Upper lobe of right lung (tissue), 1 donor: ENCODE measurements around the gene OGT. TPM values are rescaled to one million over a fixed set of nuclear protein-coding genes. Genes with fewer than 3 reads are reported as not detected.

Source experiments
- ATAC-seq: fragments of 200-7000 bp; cut with Tn5 transposase; one replicate; pipeline ENCODE4 v1.9.1; 2020; ENCODE audit warnings: mild to moderate bottlenecking, moderate library complexity
- DNase-seq: peaks from one replicate; pipeline ENCODE4 v3.0.0-alpha.2; 2020
- H3K27ac ChIP-seq: fragments of 200-600 bp; one replicate; pipeline ENCODE4 v1.8.0; 2022
- H3K27me3 ChIP-seq: fragments of 200-600 bp; one replicate; pipeline ENCODE4 v1.8.0; 2022; ENCODE audit warnings: mild to moderate bottlenecking
- H3K36me3 ChIP-seq: fragments of 200-600 bp; one replicate; pipeline ENCODE4 v1.8.0; 2022
- H3K4me1 ChIP-seq: fragments of 200-600 bp; one replicate; pipeline ENCODE4 v1.8.0; 2022
- H3K4me3 ChIP-seq: fragments of 200-600 bp; one replicate; pipeline ENCODE4 v1.8.0; 2022; ENCODE audit warnings: mild to moderate bottlenecking
- H3K9me3 ChIP-seq: fragments of 200-600 bp; one replicate; pipeline ENCODE4 v1.8.0; 2022
- intact Hi-C: fragments of 100-400 bp; cut with DNase I; formaldehyde crosslinking; loops from one replicate; pipeline ENCODE4 v1.11.0; 2022
- total RNA-seq: library from RNA; stranded (reverse); fragmentation: NEBNext Ultra II Directional; extraction: Animal tissue kit (Norgen Biotek cat#: 25700); gene quantifications from one replicate; pipeline ENCODE4 v1.2.1, GENCODE V29; 2021
- TF ChIP-seq, protein P1 (sequence below): fragments of 200-600 bp; IDR thresholded peaks from one replicate; pipeline ENCODE4 v1.8.0; 2022; ENCODE audit warnings: antibody characterized with exemption
- donor health status: DM: no; HTN: yes; CAD: no; lungs with severe emphysema.

The OGT gene
- total RNA-seq, 1 donor from 2014 or later, result 129 TPM

DNA sequence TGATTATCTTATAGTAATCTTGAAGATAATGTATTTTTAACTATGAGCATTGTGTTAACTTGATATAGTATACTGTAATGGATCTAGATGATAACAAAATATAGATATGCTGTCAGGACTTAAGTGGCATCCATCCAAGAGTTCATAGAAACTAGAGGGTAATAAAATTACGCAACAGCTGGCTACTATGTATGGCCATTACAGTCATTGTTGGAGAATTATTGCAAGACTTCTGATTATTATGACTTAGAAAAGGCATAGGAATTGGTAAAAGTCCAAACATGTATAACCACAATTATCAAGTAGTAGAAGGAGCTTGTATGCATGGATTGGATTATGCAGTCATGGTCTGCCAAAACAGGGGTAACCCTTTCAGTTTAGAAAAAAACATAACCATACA, 9.5 kb downstream of the OGT start:
- intact Hi-C loops, result no loop called here
- H3K4me1 ChIP-seq, result peaks cover 28% of the 10 kb centered on the region

DNA sequence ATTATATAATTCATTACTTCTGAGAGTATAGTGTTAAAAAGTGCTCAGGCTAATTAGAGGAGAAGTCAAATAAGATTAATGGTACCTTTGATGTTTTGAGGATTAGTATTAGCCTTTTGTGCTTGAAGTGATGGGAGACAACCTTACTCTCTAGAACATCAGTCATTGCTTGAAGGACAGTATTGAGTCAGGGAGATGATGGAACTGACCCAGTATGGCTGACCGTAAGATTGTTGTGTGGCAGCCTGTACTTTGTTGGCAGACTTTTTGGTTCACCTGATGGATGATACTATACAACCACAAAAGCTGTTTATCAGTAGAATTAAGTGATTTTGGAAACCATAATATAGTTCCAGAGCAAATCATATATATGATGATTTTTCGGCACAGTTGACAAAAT, 9.9 kb downstream of the OGT start:
- no peak for DNase-seq
- H3K4me1 ChIP-seq, result peaks cover 27% of the 10 kb centered on the region
- no peaks in the 10 kb centered on the region for H3K27me3 ChIP-seq
- TF ChIP-seq, protein P1, sequence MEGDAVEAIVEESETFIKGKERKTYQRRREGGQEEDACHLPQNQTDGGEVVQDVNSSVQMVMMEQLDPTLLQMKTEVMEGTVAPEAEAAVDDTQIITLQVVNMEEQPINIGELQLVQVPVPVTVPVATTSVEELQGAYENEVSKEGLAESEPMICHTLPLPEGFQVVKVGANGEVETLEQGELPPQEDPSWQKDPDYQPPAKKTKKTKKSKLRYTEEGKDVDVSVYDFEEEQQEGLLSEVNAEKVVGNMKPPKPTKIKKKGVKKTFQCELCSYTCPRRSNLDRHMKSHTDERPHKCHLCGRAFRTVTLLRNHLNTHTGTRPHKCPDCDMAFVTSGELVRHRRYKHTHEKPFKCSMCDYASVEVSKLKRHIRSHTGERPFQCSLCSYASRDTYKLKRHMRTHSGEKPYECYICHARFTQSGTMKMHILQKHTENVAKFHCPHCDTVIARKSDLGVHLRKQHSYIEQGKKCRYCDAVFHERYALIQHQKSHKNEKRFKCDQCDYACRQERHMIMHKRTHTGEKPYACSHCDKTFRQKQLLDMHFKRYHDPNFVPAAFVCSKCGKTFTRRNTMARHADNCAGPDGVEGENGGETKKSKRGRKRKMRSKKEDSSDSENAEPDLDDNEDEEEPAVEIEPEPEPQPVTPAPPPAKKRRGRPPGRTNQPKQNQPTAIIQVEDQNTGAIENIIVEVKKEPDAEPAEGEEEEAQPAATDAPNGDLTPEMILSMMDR, result no peak
- no peak for ATAC-seq
- no peak overlapping the region for H3K4me3 ChIP-seq
- no peak overlapping the region for H3K27ac ChIP-seq
- no peaks in the 10 kb centered on the region for H3K9me3 ChIP-seq
- intact Hi-C loops, result no loop called here
- peaks cover 29% of the 10 kb centered on the region for H3K36me3 ChIP-seq

More for the DNA sequence above, 9.5 kb downstream of the OGT start:
- TF ChIP-seq, protein P1, result no peak
- Histone ChIP-seq H3K9me3 (no peaks in the 10 kb centered on the region), H3K4me3 (no peak overlapping the region), H3K27me3 (no peaks in the 10 kb centered on the region), H3K36me3 (peaks cover 28% of the 10 kb centered on the region), H3K27ac (no peak overlapping the region)
- DNase-seq (no peak), ATAC-seq (no peak)

DNA sequence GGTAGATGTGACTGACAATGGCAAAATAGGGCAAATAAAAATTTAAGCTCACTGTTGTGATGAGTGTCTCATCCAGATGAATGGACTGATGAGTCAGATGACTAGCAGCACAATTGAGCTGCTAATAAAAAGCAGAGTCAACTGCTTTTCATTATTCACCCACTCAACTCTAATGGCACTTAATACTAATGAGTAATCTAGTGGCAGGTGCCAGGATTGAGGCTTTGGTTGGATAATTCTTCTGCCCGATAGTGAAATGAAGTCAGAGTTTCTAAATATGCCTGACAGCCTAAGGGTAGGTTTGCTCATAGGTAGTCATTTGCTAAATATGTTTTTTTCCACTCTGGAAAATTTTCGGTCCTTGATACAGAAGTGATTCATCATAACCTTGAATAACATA, 10.4 kb downstream of the OGT start:
- TF ChIP-seq, protein P1, result no peak
- intact Hi-C loops, result no loop called here
- Histone ChIP-seq H3K36me3 (peaks cover 29% of the 10 kb centered on the region), H3K9me3 (no peaks in the 10 kb centered on the region), H3K4me1 (peaks cover 22% of the 10 kb centered on the region), H3K4me3 (no peak overlapping the region), H3K27ac (no peak overlapping the region), H3K27me3 (no peaks in the 10 kb centered on the region)
- peak; percentile 9 for ATAC-seq
- DNase-seq, result no peak

DNA sequence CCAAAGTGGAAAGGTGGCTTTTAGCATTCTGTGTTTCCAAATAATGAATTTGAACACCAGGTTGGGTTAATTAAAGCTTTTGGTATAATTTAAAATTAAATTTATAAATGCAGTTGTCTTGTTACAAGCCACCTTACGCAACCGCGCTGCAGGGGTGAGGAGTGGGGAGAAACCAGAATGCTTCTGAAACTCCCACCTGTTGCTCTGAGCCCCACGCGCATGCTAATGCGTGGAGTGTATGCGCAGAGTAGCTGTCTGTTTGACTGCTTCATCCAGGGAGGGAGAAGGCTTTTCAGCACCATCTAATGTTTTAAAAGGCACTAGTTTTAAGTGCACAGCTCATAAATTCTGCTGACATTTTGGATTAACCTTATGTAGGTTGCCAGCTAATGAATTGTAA, 12.5 kb downstream of the OGT start:
- no peak overlapping the region for H3K27ac ChIP-seq
- no peaks in the 10 kb centered on the region for H3K9me3 ChIP-seq
- H3K4me1 ChIP-seq, result peaks cover 6% of the 10 kb centered on the region
- ATAC-seq, result no peak
- TF ChIP-seq, protein P1, result no peak
- DNase-seq, result no peak
- H3K4me3 ChIP-seq, result no peak overlapping the region
- H3K36me3 ChIP-seq, result peaks cover 34% of the 10 kb centered on the region
- intact Hi-C loops, result no loop called here
- H3K27me3 ChIP-seq, result no peaks in the 10 kb centered on the region

DNA sequence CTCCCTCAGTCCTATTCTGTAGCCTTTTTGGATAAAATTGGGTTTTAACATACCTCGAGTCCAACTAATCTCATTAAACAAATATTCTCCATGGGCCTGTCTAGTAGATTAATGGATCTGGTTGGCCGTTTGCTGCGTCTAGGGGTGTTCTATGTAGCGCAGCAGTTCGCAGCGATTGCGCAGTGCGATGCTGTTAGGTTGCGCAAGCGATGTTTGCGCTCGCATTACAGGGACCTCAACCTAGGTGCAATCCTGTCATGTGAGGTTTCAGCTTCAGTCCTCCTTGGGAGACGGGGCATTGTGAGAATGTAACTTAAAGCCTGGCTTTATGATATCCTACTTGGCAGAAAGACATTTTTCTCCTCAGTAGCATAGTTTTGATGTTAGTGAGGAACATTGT, 14.0 kb downstream of the OGT start:
- no peaks in the 10 kb centered on the region for H3K27me3 ChIP-seq
- no peak for ATAC-seq
- TF ChIP-seq, protein P1, result no peak
- H3K9me3 ChIP-seq, result no peaks in the 10 kb centered on the region
- H3K27ac ChIP-seq, result no peak overlapping the region
- intact Hi-C loops, result no loop called here
- DNase-seq, result no peak
- no peak overlapping the region for H3K4me3 ChIP-seq
- H3K4me1 ChIP-seq, result no peaks in the 10 kb centered on the region
- H3K36me3 ChIP-seq, result peaks cover 34% of the 10 kb centered on the region

DNA sequence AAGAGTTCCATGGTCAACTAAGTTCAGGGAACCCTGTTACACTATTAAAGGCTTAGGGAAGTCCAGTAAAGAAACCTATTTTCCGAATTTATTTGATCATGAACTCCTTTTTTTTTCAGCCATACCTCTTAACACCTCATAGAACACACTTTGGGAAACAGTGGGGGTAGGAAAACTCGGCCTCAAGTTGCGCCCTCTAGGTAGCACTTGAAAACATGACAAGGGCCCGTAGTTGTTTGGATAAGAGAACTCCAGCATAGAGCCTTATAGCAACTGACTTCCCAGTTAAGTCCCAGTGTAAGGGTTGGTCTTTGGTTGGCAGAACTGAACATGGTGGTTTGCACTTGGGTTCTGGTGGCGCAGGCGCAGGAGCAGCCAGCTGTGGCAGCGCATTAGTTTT, 14.4 kb downstream of the OGT start:
- Histone ChIP-seq H3K36me3 (peaks cover 34% of the 10 kb centered on the region), H3K4me1 (no peaks in the 10 kb centered on the region), H3K9me3 (no peaks in the 10 kb centered on the region), H3K27ac (no peak overlapping the region), H3K27me3 (no peaks in the 10 kb centered on the region), H3K4me3 (no peak overlapping the region)
- ATAC-seq (no peak), DNase-seq (no peak)
- intact Hi-C loops, result no loop called here
- TF ChIP-seq, protein P1, result no peak
